Gastrocnemius medialis (tissue), 4 donors: ENCODE measurements around the gene ULBP3.

Experiments used
- POLR2A ChIP-seq, 2 donors: fragments of 450-650 bp; IDR thresholded peaks; one replicate each; pipeline ENCODE4 v1.6.1; 2017; ENCODE audit warnings: antibody characterized with exemption in 2 of 2, mild to moderate bottlenecking in 2 of 2, moderate library complexity in 2 of 2
- TF ChIP-seq, protein P1 (sequence below), 5 experiments: fragments of 450-650 bp in 3 of 5; fragments of 200-600 bp in 2 of 5; sonication (generic) in 2 of 5; IDR thresholded peaks in 4 of 5; conservative IDR thresholded peaks in 1 of 5; 1 replicate in 4 of 5; 2 replicates in 1 of 5; pipeline ENCODE4 v1.5.1; 2016 to 2019; ENCODE audit warnings: antibody characterized with exemption in 5 of 5, mild to moderate bottlenecking in 3 of 5, moderate library complexity in 3 of 5

DNA sequence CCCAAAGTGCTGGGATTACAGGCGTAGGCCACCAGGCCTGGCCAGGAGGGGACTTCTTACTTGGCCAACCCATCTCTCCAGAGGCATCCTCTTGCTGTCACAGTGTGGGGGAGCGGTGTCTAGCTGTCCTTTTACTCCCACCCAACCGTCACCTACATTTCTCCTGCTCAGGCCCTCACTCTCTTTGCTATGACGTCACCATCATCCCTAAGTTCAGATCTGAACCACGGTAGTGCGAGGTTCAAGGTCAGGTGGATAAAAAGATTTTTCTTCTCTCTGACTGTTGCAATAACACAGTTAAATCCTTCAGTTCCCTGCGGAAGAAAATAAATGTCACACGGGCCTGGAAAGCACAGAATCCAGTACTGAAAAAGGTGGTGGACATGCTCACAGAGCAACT lies 36.3 kb downstream of the ULBP3 start:
- TF ChIP-seq, protein P1, sequence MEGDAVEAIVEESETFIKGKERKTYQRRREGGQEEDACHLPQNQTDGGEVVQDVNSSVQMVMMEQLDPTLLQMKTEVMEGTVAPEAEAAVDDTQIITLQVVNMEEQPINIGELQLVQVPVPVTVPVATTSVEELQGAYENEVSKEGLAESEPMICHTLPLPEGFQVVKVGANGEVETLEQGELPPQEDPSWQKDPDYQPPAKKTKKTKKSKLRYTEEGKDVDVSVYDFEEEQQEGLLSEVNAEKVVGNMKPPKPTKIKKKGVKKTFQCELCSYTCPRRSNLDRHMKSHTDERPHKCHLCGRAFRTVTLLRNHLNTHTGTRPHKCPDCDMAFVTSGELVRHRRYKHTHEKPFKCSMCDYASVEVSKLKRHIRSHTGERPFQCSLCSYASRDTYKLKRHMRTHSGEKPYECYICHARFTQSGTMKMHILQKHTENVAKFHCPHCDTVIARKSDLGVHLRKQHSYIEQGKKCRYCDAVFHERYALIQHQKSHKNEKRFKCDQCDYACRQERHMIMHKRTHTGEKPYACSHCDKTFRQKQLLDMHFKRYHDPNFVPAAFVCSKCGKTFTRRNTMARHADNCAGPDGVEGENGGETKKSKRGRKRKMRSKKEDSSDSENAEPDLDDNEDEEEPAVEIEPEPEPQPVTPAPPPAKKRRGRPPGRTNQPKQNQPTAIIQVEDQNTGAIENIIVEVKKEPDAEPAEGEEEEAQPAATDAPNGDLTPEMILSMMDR (IDR thresholded peaks at IDR 0.05 in 4 of 5, conservative IDR thresholded peaks at IDR 0.05 in 1 of 5) = no peak
- TF ChIP-seq POLR2A (IDR thresholded peaks at IDR 0.05) = no peak
